GM12878 (cell line): ENCODE measurements around the gene UBASH3A. TPM values are rescaled to one million over a fixed set of nuclear protein-coding genes. Genes with fewer than 3 reads are reported as not detected.

Experiments
- CBX3 ChIP-seq: fragments of 200-600 bp; sonication (generic); IDR thresholded peaks from 2 replicates; pipeline ENCODE4 v1.6.1; 2016; ENCODE audit warnings: low read depth, borderline replicate concordance
- EGR1 ChIP-seq, 2 experiments: IDR thresholded peaks; 1 replicate in 1 of 2; 2 replicates in 1 of 2; pipeline ENCODE4 v1.6.1; 2011 to 2012; ENCODE audit warnings: low read depth in 2 of 2, low read length in 2 of 2, borderline replicate concordance in 1 of 2, mild to moderate bottlenecking in 1 of 2, moderate library complexity in 1 of 2
- NBN ChIP-seq: fragments of 450-650 bp; IDR thresholded peaks from 2 replicates; pipeline ENCODE4 v1.6.1; 2016
- NR2F1 ChIP-seq: fragments of 450-650 bp; conservative IDR thresholded peaks from 2 replicates; pipeline ENCODE4 v1.6.1; 2017; ENCODE audit warnings: mild to moderate bottlenecking
- POLR2AphosphoS2 ChIP-seq: IDR thresholded peaks from 2 replicates; pipeline ENCODE4 v1.6.1; 2011; ENCODE audit warnings: low read depth, mild to moderate bottlenecking, low read length, improper control_type of control experiment, moderate library complexity
- POLR2AphosphoS5 ChIP-seq: IDR thresholded peaks from 2 replicates; pipeline ENCODE4 v1.6.1; 2011; ENCODE audit warnings: mild to moderate bottlenecking, low read length, inconsistent platforms
- POU2F2 ChIP-seq: IDR thresholded peaks from 3 replicates; pipeline ENCODE4 v1.6.1; 2011; ENCODE audit warnings: low read depth, mild to moderate bottlenecking, low read length, borderline replicate concordance
- RELA ChIP-seq: fragments of 450-650 bp; IDR thresholded peaks from 2 replicates; pipeline ENCODE4 v1.8.0; 2014; ENCODE audit warnings: borderline replicate concordance; ENCODE audit not compliant: partially characterized antibody
- SIN3A ChIP-seq: IDR thresholded peaks from 2 replicates; pipeline ENCODE4 v1.6.1; 2012; ENCODE audit warnings: low read depth, low read length, improper control_type of control experiment
- SIX5 ChIP-seq: IDR thresholded peaks from 2 replicates; pipeline ENCODE4 v1.6.1; 2011; ENCODE audit warnings: mild to moderate bottlenecking, low read depth, low read length, moderate library complexity; ENCODE audit not compliant: severe bottlenecking
- SREBF2 ChIP-seq: IDR thresholded peaks from 2 replicates; pipeline ENCODE4 v1.6.1; 2012; ENCODE audit warnings: mild to moderate bottlenecking, low read length
- WRNIP1 ChIP-seq: IDR thresholded peaks from 2 replicates; pipeline ENCODE4 v1.6.1; 2011; ENCODE audit warnings: low read depth, low read length, improper control_type of control experiment, borderline replicate concordance
- ZBED1 ChIP-seq: IDR thresholded peaks from 2 replicates; pipeline ENCODE4 v1.6.1; 2016; ENCODE audit warnings: borderline replicate concordance
- polyA plus RNA-seq, 11 experiments: library from polyadenylated mRNA; depleted of rRNA in 4 of 11; unstranded in 6 of 11; stranded (reverse) in 5 of 11; fragments of >200 nt; fragmentation: Nextera tagmentation in 4 of 11; fragmentation: Illumina TruSeq in 1 of 11; extraction: Ambion mirVana in 4 of 11; extraction: Trizol in 1 of 11; gene quantifications; 1 replicate in 1 of 11; 2 replicates in 10 of 11; pipeline versions ENCODE4 v1.2.1 to v1.2.3, GENCODE V29; 2011 to 2016; ENCODE audit warnings: inconsistent platforms in 2 of 11, missing spikeins in 2 of 11, low read depth in 1 of 11
- total RNA-seq, 4 experiments: library from RNA; depleted of rRNA in 3 of 4; stranded (reverse); fragments of >200 nt in 3 of 4; fragmentation: Illumina TruSeq in 1 of 4; extraction: Trizol in 1 of 4; gene quantifications; 2 replicates each; pipeline versions ENCODE4 v1.2.1 to v1.2.3, GENCODE V29; 2013 to 2021
- TF ChIP-seq, protein P1 (sequence below): fragments of 450-650 bp; IDR thresholded peaks from 2 replicates; pipeline ENCODE4 v1.6.1; 2017; ENCODE audit warnings: mild to moderate bottlenecking, moderate library complexity
- TF ChIP-seq, protein P2 (sequence below): fragments of 450-650 bp; formaldehyde crosslinking; IDR thresholded peaks from 2 replicates; pipeline ENCODE4 v1.5.0; 2022; ENCODE audit warnings: mild to moderate bottlenecking, missing genetic modification characterization
- TF ChIP-seq, protein P3 (sequence below): fragments of 450-650 bp; IDR thresholded peaks from 2 replicates; pipeline ENCODE4 v1.6.1; 2017; ENCODE audit warnings: mild to moderate bottlenecking, low read depth, inconsistent platforms; ENCODE audit not compliant: poor library complexity, severe bottlenecking
- TF ChIP-seq, protein P4 (sequence below): fragments of 450-650 bp; formaldehyde crosslinking; IDR thresholded peaks from 2 replicates; pipeline ENCODE4 v1.4.0; 2022; ENCODE audit warnings: mild to moderate bottlenecking, moderate library complexity
- TF ChIP-seq, protein P5 (sequence below): IDR thresholded peaks from 2 replicates; pipeline ENCODE4 v1.6.1; 2012; ENCODE audit warnings: low read depth, low read length, improper control_type of control experiment

UBASH3A gene
- total and polyA plus RNA-seq, 10 of the 15 experiments (the other 5 are each of a cell fraction or from before 2014, with no cell fraction given), result 0.04 to 0.39 (median 0.23) TPM; not detected in 1

DNA sequence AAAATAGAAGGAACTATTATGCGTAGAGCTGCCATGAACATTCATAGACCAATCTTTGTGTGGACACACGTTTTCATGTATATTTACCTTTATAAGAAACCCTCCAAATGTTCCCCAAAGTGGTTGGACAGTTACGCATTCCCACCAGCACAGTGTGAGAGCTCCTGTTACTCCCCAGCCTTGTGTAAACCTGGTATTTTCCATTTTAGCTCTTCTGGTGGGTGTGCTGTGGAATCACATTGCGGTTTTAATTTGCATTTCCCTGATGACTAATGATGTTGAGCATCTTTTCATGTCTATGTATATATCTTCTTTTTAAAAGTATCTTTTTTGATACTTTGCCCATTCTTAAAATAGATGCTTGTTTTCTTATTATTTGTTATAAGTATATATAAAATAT, 3.2 kb upstream of the UBASH3A start (continued):
- TF ChIP-seq, protein P1, sequence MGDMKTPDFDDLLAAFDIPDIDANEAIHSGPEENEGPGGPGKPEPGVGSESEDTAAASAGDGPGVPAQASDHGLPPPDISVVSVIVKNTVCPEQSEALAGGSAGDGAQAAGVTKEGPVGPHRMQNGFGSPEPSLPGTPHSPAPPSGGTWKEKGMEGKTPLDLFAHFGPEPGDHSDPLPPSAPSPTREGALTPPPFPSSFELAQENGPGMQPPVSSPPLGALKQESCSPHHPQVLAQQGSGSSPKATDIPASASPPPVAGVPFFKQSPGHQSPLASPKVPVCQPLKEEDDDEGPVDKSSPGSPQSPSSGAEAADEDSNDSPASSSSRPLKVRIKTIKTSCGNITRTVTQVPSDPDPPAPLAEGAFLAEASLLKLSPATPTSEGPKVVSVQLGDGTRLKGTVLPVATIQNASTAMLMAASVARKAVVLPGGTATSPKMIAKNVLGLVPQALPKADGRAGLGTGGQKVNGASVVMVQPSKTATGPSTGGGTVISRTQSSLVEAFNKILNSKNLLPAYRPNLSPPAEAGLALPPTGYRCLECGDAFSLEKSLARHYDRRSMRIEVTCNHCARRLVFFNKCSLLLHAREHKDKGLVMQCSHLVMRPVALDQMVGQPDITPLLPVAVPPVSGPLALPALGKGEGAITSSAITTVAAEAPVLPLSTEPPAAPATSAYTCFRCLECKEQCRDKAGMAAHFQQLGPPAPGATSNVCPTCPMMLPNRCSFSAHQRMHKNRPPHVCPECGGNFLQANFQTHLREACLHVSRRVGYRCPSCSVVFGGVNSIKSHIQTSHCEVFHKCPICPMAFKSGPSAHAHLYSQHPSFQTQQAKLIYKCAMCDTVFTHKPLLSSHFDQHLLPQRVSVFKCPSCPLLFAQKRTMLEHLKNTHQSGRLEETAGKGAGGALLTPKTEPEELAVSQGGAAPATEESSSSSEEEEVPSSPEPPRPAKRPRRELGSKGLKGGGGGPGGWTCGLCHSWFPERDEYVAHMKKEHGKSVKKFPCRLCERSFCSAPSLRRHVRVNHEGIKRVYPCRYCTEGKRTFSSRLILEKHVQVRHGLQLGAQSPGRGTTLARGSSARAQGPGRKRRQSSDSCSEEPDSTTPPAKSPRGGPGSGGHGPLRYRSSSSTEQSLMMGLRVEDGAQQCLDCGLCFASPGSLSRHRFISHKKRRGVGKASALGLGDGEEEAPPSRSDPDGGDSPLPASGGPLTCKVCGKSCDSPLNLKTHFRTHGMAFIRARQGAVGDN, result no peak
- TF ChIP-seq NBN (no peak), CBX3 (no peak), EGR1 (IDR thresholded peaks at IDR 0.05; ENCODE audit: borderline replicate concordance in 1 of 2, low read depth in 2 of 2, low read length in 2 of 2) (no peak), RELA (no peak), POU2F2 (peak; percentile 94), NR2F1 (no peak), POLR2AphosphoS5 (no peak), SIN3A (no peak), SREBF2 (no peak), SIX5 (no peak), WRNIP1 (no peak), POLR2AphosphoS2 (no peak), ZBED1 (no peak)
- TF ChIP-seq, protein P2, sequence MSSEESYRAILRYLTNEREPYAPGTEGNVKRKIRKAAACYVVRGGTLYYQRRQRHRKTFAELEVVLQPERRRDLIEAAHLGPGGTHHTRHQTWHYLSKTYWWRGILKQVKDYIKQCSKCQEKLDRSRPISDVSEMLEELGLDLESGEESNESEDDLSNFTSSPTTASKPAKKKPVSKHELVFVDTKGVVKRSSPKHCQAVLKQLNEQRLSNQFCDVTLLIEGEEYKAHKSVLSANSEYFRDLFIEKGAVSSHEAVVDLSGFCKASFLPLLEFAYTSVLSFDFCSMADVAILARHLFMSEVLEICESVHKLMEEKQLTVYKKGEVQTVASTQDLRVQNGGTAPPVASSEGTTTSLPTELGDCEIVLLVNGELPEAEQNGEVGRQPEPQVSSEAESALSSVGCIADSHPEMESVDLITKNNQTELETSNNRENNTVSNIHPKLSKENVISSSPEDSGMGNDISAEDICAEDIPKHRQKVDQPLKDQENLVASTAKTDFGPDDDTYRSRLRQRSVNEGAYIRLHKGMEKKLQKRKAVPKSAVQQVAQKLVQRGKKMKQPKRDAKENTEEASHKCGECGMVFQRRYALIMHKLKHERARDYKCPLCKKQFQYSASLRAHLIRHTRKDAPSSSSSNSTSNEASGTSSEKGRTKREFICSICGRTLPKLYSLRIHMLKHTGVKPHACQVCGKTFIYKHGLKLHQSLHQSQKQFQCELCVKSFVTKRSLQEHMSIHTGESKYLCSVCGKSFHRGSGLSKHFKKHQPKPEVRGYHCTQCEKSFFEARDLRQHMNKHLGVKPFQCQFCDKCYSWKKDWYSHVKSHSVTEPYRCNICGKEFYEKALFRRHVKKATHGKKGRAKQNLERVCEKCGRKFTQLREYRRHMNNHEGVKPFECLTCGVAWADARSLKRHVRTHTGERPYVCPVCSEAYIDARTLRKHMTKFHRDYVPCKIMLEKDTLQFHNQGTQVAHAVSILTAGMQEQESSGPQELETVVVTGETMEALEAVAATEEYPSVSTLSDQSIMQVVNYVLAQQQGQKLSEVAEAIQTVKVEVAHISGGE, result no peak
- TF ChIP-seq, protein P3, sequence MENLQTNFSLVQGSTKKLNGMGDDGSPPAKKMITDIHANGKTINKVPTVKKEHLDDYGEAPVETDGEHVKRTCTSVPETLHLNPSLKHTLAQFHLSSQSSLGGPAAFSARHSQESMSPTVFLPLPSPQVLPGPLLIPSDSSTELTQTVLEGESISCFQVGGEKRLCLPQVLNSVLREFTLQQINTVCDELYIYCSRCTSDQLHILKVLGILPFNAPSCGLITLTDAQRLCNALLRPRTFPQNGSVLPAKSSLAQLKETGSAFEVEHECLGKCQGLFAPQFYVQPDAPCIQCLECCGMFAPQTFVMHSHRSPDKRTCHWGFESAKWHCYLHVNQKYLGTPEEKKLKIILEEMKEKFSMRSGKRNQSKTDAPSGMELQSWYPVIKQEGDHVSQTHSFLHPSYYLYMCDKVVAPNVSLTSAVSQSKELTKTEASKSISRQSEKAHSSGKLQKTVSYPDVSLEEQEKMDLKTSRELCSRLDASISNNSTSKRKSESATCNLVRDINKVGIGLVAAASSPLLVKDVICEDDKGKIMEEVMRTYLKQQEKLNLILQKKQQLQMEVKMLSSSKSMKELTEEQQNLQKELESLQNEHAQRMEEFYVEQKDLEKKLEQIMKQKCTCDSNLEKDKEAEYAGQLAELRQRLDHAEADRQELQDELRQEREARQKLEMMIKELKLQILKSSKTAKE, result no peak
- TF ChIP-seq, protein P4, sequence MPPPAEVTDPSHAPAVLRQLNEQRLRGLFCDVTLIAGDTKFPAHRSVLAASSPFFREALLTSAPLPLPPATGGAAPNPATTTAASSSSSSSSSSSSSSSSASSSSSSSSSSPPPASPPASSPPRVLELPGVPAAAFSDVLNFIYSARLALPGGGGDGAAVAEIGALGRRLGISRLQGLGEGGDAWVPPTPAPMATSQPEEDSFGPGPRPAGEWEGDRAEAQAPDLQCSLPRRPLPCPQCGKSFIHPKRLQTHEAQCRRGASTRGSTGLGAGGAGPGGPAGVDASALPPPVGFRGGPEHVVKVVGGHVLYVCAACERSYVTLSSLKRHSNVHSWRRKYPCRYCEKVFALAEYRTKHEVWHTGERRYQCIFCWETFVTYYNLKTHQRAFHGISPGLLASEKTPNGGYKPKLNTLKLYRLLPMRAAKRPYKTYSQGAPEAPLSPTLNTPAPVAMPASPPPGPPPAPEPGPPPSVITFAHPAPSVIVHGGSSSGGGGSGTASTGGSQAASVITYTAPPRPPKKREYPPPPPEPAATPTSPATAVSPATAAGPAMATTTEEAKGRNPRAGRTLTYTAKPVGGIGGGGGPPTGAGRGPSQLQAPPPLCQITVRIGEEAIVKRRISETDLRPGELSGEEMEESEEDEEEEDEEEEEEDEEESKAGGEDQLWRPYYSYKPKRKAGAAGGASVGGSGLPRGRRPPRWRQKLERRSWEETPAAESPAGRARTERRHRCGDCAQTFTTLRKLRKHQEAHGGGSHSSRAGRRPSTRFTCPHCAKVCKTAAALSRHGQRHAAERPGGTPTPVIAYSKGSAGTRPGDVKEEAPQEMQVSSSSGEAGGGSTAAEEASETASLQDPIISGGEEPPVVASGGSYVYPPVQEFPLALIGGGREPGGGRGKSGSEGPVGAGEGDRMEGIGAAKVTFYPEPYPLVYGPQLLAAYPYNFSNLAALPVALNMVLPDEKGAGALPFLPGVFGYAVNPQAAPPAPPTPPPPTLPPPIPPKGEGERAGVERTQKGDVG (CRISPR knock-in tag), result no peak
- TF ChIP-seq, protein P5, sequence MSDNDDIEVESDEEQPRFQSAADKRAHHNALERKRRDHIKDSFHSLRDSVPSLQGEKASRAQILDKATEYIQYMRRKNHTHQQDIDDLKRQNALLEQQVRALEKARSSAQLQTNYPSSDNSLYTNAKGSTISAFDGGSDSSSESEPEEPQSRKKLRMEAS, result no peak
